ENCODE results near the gene ACP3.

Gene ACP3

DNA sequence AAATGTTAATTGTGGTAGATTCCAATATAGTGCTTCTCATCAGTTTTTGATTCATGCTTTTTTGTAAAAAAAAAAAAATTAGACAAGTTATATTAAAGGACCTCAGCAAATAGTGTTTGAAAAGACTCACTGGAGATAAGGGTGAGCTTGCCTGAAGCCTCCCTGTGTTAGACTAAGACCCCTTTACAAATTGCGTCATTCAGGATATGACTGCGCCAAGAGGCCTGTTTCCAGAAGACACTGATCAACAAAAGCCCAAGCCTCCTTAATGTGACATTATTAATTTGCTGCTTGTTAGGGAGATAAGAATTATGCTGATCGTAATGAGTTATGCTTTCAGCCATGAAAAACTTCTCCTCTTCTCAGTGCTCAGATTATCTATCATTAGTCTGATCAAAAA is 87.1 kb downstream of the ACP3 start:
- H4K20me1 ChIP-seq (ENCODE audit: insufficient read depth): no peaks in the 10 kb centered on the region
- H3K4me1 ChIP-seq (ENCODE audit: low read depth, poor library complexity, severe bottlenecking): no peaks in the 10 kb centered on the region
- TF ChIP-seq, protein P1, sequence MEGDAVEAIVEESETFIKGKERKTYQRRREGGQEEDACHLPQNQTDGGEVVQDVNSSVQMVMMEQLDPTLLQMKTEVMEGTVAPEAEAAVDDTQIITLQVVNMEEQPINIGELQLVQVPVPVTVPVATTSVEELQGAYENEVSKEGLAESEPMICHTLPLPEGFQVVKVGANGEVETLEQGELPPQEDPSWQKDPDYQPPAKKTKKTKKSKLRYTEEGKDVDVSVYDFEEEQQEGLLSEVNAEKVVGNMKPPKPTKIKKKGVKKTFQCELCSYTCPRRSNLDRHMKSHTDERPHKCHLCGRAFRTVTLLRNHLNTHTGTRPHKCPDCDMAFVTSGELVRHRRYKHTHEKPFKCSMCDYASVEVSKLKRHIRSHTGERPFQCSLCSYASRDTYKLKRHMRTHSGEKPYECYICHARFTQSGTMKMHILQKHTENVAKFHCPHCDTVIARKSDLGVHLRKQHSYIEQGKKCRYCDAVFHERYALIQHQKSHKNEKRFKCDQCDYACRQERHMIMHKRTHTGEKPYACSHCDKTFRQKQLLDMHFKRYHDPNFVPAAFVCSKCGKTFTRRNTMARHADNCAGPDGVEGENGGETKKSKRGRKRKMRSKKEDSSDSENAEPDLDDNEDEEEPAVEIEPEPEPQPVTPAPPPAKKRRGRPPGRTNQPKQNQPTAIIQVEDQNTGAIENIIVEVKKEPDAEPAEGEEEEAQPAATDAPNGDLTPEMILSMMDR (conservative IDR thresholded peaks at IDR 0.05; ENCODE audit: low read depth, low read length): no peak
- no peaks in the 10 kb centered on the region for H3K36me3 ChIP-seq (ENCODE audit: insufficient read depth)
- H3K4me3 ChIP-seq (IDR thresholded peaks at IDR 0.05; ENCODE audit: insufficient read depth, low read depth, low read length): no peak overlapping the region
- H3K79me2 ChIP-seq (ENCODE audit: insufficient read depth, low read depth): no peaks in the 10 kb centered on the region
- H3K27ac ChIP-seq: no peak overlapping the region
- no peak overlapping the region for H3K9ac ChIP-seq
- H3K27me3 ChIP-seq (ENCODE audit: insufficient read depth, low read depth): no peaks in the 10 kb centered on the region
- H2AFZ ChIP-seq (ENCODE audit: low read depth): no peak overlapping the region
- no peak overlapping the region for H3K4me2 ChIP-seq

- Histone ChIP-seq H3K4me3 (IDR thresholded peaks at IDR 0.05; ENCODE audit: insufficient read depth, low read depth, low read length) (no peak overlapping the region), H3K79me2 (ENCODE audit: insufficient read depth, low read depth) (no peaks in the 10 kb centered on the region), H3K4me2 (no peak overlapping the region), H4K20me1 (ENCODE audit: insufficient read depth) (no peaks in the 10 kb centered on the region), H3K27me3 (ENCODE audit: insufficient read depth, low read depth) (no peaks in the 10 kb centered on the region), H3K36me3 (ENCODE audit: insufficient read depth) (no peaks in the 10 kb centered on the region), H3K27ac (no peak overlapping the region), H3K4me1 (ENCODE audit: low read depth, poor library complexity, severe bottlenecking) (no peaks in the 10 kb centered on the region), H2AFZ (ENCODE audit: low read depth) (no peak overlapping the region), H3K9ac (no peak overlapping the region)
- TF ChIP-seq, protein P1 (conservative IDR thresholded peaks at IDR 0.05; ENCODE audit: low read depth, low read length): no peak
Observed at GRCh38 chr3:132405188-132405587, 88.0 kb downstream of the ACP3 start.

DNA sequence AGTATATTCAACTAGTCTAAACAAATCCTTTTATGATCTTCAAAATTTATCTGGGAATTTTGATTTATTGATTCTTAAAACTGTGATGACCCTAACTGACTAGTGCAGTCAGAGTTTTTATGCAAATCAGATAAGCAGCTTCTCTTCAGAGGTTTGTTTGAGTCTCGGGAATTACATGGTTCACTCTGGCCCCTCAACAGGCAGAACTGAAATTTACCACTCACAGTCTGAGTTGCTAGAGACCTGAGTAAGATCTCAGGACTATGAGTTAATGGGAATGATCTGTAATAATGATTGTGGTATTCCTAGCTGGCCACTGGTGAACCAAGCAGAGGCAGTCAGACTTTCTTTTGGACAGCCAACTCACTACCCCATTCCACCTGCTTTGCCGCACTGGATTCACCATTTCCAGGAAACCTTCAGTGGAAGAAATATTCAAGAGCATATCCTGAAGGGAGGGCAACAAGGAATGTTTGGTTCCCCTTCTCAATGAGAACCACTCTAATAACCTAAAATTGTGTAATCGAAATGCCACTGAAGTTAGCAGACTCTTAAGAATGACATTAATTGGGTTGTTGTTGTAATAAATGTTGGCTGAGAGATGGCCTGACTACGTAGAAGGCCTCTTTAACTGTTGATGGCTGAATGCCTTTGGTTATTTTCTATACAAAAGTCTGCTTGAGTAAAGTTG is 88.5 kb downstream of the ACP3 start:
- no peak overlapping the region for H3K27ac ChIP-seq

GRCh38 chr3:132406587-132406986 is 89.4 kb downstream of the ACP3 start:
- Histone ChIP-seq H3K36me3 (ENCODE audit: insufficient read depth) (no peaks in the 10 kb centered on the region), H2AFZ (ENCODE audit: low read depth) (no peak overlapping the region), H3K4me3 (IDR thresholded peaks at IDR 0.05; ENCODE audit: insufficient read depth, low read depth, low read length) (no peak overlapping the region), H3K27me3 (ENCODE audit: insufficient read depth, low read depth) (no peaks in the 10 kb centered on the region), H3K79me2 (ENCODE audit: insufficient read depth, low read depth) (no peaks in the 10 kb centered on the region), H3K9ac (no peak overlapping the region), H4K20me1 (ENCODE audit: insufficient read depth) (no peaks in the 10 kb centered on the region), H3K4me1 (ENCODE audit: low read depth, poor library complexity, severe bottlenecking) (no peaks in the 10 kb centered on the region), H3K4me2 (no peak overlapping the region), H3K27ac (no peak overlapping the region)
- TF ChIP-seq, protein P1 (conservative IDR thresholded peaks at IDR 0.05; ENCODE audit: low read depth, low read length): no peak

More for the DNA sequence above, 88.5 kb downstream of the ACP3 start:
- H3K36me3 ChIP-seq (ENCODE audit: insufficient read depth): no peaks in the 10 kb centered on the region
- H3K9ac ChIP-seq: no peak overlapping the region
- no peaks in the 10 kb centered on the region for H4K20me1 ChIP-seq (ENCODE audit: insufficient read depth)
- no peaks in the 10 kb centered on the region for H3K79me2 ChIP-seq (ENCODE audit: insufficient read depth, low read depth)
- H3K4me2 ChIP-seq: no peak overlapping the region
- H2AFZ ChIP-seq (ENCODE audit: low read depth): no peak overlapping the region
- no peaks in the 10 kb centered on the region for H3K4me1 ChIP-seq (ENCODE audit: low read depth, poor library complexity, severe bottlenecking)
- TF ChIP-seq, protein P1 (conservative IDR thresholded peaks at IDR 0.05; ENCODE audit: low read depth, low read length): no peak
- no peak overlapping the region for H3K4me3 ChIP-seq (IDR thresholded peaks at IDR 0.05; ENCODE audit: insufficient read depth, low read depth, low read length)
- H3K27me3 ChIP-seq (ENCODE audit: insufficient read depth, low read depth): no peaks in the 10 kb centered on the region
